H9 (cell line): ENCODE data around the gene SCYL3. TPM values are rescaled to one million over a fixed set of nuclear protein-coding genes. Genes with fewer than 3 reads are reported as not detected.

Experiments used
- DNase-seq: peaks from one replicate; pipeline ENCODE4 v3.0.0-alpha.2; 2017
- H2AFZ ChIP-seq: one replicate; pipeline ENCODE4 v1.6.1; 2013; ENCODE audit warnings: mild to moderate bottlenecking, low read length, control low read depth, moderate library complexity
- H2AK5ac ChIP-seq: 2 replicates; pipeline ENCODE4 v1.6.1; 2013; ENCODE audit warnings: low read length, control low read depth, mixed read lengths; ENCODE audit not compliant: insufficient read length
- H2BK120ac ChIP-seq: one replicate; pipeline ENCODE4 v1.6.1; 2013; ENCODE audit warnings: low read depth, mild to moderate bottlenecking, low read length, control low read depth, inconsistent platforms; ENCODE audit not compliant: poor library complexity, severe bottlenecking
- H2BK12ac ChIP-seq: 2 replicates; pipeline ENCODE4 v1.6.1; 2013; ENCODE audit warnings: low read length, control low read depth, mixed read lengths, low read depth; ENCODE audit not compliant: insufficient read length
- H2BK15ac ChIP-seq: 2 replicates; pipeline ENCODE4 v1.6.1; 2013; ENCODE audit warnings: low read depth, low read length, control low read depth
- H2BK20ac ChIP-seq: one replicate; pipeline ENCODE4 v1.6.1; 2013; ENCODE audit warnings: low read depth, mild to moderate bottlenecking, low read length, control low read depth, inconsistent platforms; ENCODE audit not compliant: poor library complexity, severe bottlenecking
- H2BK5ac ChIP-seq: 2 replicates; pipeline ENCODE4 v1.6.1; 2013; ENCODE audit warnings: low read length, control low read depth, mixed read lengths; ENCODE audit not compliant: insufficient read length
- H3K14ac ChIP-seq: 2 replicates; pipeline ENCODE4 v1.6.1; 2013; ENCODE audit warnings: low read length, control low read depth; ENCODE audit not compliant: insufficient read depth
- H3K18ac ChIP-seq: 2 replicates; pipeline ENCODE4 v1.6.1; 2013; ENCODE audit warnings: low read depth, mild to moderate bottlenecking, mixed read lengths, low read length, control low read depth; ENCODE audit not compliant: insufficient read length
- H3K23ac ChIP-seq: 2 replicates; pipeline ENCODE4 v1.6.1; 2013; ENCODE audit warnings: low read length, control low read depth, mixed read lengths, low read depth; ENCODE audit not compliant: insufficient read length
- H3K23me2 ChIP-seq: 2 replicates; pipeline ENCODE4 v1.6.1; 2013; ENCODE audit warnings: low read depth, mild to moderate bottlenecking, mixed read lengths, low read length, control low read depth; ENCODE audit not compliant: insufficient read length, poor library complexity, severe bottlenecking
- H3K27ac ChIP-seq: 2 replicates; pipeline ENCODE4 v1.5.1; 2013; ENCODE audit warnings: low read length, control low read depth, mixed read lengths, low read depth; ENCODE audit not compliant: insufficient read length
- H3K27me3 ChIP-seq: 2 replicates; pipeline ENCODE4 v1.6.1; 2013; ENCODE audit warnings: low read length, control low read depth, inconsistent platforms; ENCODE audit not compliant: insufficient read depth
- H3K4ac ChIP-seq: 2 replicates; pipeline ENCODE4 v1.6.1; 2013; ENCODE audit warnings: low read depth, mild to moderate bottlenecking, control low read depth, inconsistent platforms, low read length, moderate library complexity
- H3K4me1 ChIP-seq: 2 replicates; pipeline ENCODE4 v1.6.1; 2013; ENCODE audit warnings: low read length, control low read depth, inconsistent platforms; ENCODE audit not compliant: insufficient read depth
- H3K4me2 ChIP-seq: 2 replicates; pipeline ENCODE4 v1.6.1; 2013; ENCODE audit warnings: low read length, control low read depth, mixed read lengths; ENCODE audit not compliant: insufficient read length, insufficient read depth
- H3K56ac ChIP-seq: 2 replicates; pipeline ENCODE4 v1.6.1; 2013; ENCODE audit warnings: low read depth, mild to moderate bottlenecking, mixed read lengths, low read length, control low read depth; ENCODE audit not compliant: insufficient read length
- H3K79me1 ChIP-seq: 2 replicates; pipeline ENCODE4 v1.6.1; 2013; ENCODE audit warnings: low read depth, mild to moderate bottlenecking, moderate library complexity, low read length, control low read depth, inconsistent platforms; ENCODE audit not compliant: insufficient read depth, poor library complexity, severe bottlenecking
- H3K79me2 ChIP-seq: 2 replicates; pipeline ENCODE4 v1.6.1; 2013; ENCODE audit warnings: low read length, control low read depth, inconsistent platforms; ENCODE audit not compliant: insufficient read depth
- H3K9ac ChIP-seq: 2 replicates; pipeline ENCODE4 v1.6.1; 2013; ENCODE audit warnings: low read length, control low read depth, mixed read lengths; ENCODE audit not compliant: insufficient read length; ENCODE audit errors: extremely low read depth
- H3K9me3 ChIP-seq: one replicate; pipeline ENCODE4 v1.6.1; 2013; ENCODE audit warnings: low read depth, low read length, inconsistent platforms; ENCODE audit not compliant: control insufficient read depth
- H3T11ph ChIP-seq: one replicate; pipeline ENCODE4 v1.6.1; 2013; ENCODE audit warnings: mild to moderate bottlenecking, low read length, control low read depth, inconsistent platforms
- H4K20me1 ChIP-seq: one replicate; pipeline ENCODE4 v1.6.1; 2013; ENCODE audit not compliant: control insufficient read depth, insufficient read length, insufficient read depth
- H4K5ac ChIP-seq: 2 replicates; pipeline ENCODE4 v1.6.1; 2013; ENCODE audit warnings: low read depth, mild to moderate bottlenecking, mixed read lengths, low read length, control low read depth; ENCODE audit not compliant: insufficient read length
- H4K8ac ChIP-seq: replicated peaks from 2 replicates; pipeline ENCODE4 v1.6.1; 2013; ENCODE audit warnings: low read length, control low read depth, mixed read lengths, low read depth; ENCODE audit not compliant: insufficient read length
- H4K91ac ChIP-seq: 2 replicates; pipeline ENCODE4 v1.6.1; 2013; ENCODE audit warnings: low read depth, mild to moderate bottlenecking, moderate library complexity, mixed read lengths, low read length, control low read depth; ENCODE audit not compliant: insufficient read length
- H3K27ac Mint-ChIP-seq, 3 experiments: 2 replicates in 2 of 3; 3 replicates in 1 of 3; pipeline ENCODE4 v1.8.0; 2020 to 2021; ENCODE audit warnings: mixed read lengths in 3 of 3, mild to moderate bottlenecking in 1 of 3, moderate library complexity in 1 of 3
- H3K27me3 Mint-ChIP-seq: 2 replicates; pipeline ENCODE4 v1.8.0; 2021; ENCODE audit warnings: low read depth, mild to moderate bottlenecking, moderate library complexity, mixed read lengths
- H3K36me3 Mint-ChIP-seq, 3 experiments: 2 replicates in 2 of 3; 3 replicates in 1 of 3; pipeline ENCODE4 v1.8.0; 2020 to 2021; ENCODE audit warnings: low read depth in 3 of 3, mixed read lengths in 3 of 3; ENCODE audit not compliant: insufficient read depth in 1 of 3
- H3K4me1 Mint-ChIP-seq, 2 experiments: 2 replicates each; pipeline ENCODE4 v1.8.0; 2020; ENCODE audit warnings: mixed read lengths in 2 of 2
- H3K4me3 Mint-ChIP-seq, 2 experiments: 2 replicates in 1 of 2; 3 replicates in 1 of 2; pipeline ENCODE4 v1.8.0; 2020 to 2021; ENCODE audit warnings: mild to moderate bottlenecking in 2 of 2, mixed read lengths in 2 of 2, moderate library complexity in 1 of 2
- H3K9me3 Mint-ChIP-seq, 2 experiments: 2 replicates in 1 of 2; 3 replicates in 1 of 2; pipeline ENCODE4 v1.8.0; 2020; ENCODE audit warnings: mild to moderate bottlenecking in 2 of 2, mixed read lengths in 2 of 2, moderate library complexity in 1 of 2
- WGBS: extraction: QIAGEN DNeasy Blood & Tissue Kit; methylation state at CpG from one replicate; pipeline ENCODE4 v1.1.7; 2013; ENCODE audit warnings: missing lambda C conversion rate, low lambda C conversion rate, mixed read lengths; ENCODE audit not compliant: insufficient read length; ENCODE audit errors: extremely low coverage; 5-methylcytosine and 5-hydroxymethylcytosine counted together
- total RNA-seq: library from RNA; stranded (reverse); gene quantifications from 2 replicates; pipeline ENCODE4 v1.2.1, GENCODE V29; 2021
- TF ChIP-seq, protein P1 (sequence below): fragments of 200-600 bp; sonication (generic); conservative IDR thresholded peaks from 3 replicates; pipeline ENCODE4 v1.8.0; 2021; ENCODE audit warnings: antibody characterized with exemption, mild to moderate bottlenecking

SCYL3 gene
- total RNA-seq, 1 experiment from 2014 or later = 3.9 TPM

- Mint-ChIP-seq H3K27me3 (no peaks in the 10 kb centered on the region), H3K9me3 (no peaks in the 10 kb centered on the region), H3K4me1 (no peaks in the 10 kb centered on the region), H3K36me3 (peaks cover 5 to 45% (median 31%) of the 10 kb centered on the region in 3 experiments; a peak in 5 of 7 replicates), H3K4me3 (no peak overlapping the region), H3K27ac (no peak overlapping the region)
- no peak overlapping the region for H3K23ac ChIP-seq
- H3K4me2 ChIP-seq = no peak overlapping the region
- no peak overlapping the region for H2AK5ac ChIP-seq
- H2BK5ac ChIP-seq = no peak overlapping the region
- H4K20me1 ChIP-seq = no peaks in the 10 kb centered on the region
- H3K27me3 ChIP-seq = no peaks in the 10 kb centered on the region
- WGBS = no CpG with 5 or more reads among the region's 1 CpG
- no peak overlapping the region for H3T11ph ChIP-seq
- no peak overlapping the region for H2BK12ac ChIP-seq
- no peak overlapping the region for H2BK20ac ChIP-seq
- no peak overlapping the region for H4K5ac ChIP-seq
- no peak overlapping the region for H2BK15ac ChIP-seq
- H2BK120ac ChIP-seq = no peak overlapping the region
- no peaks in the 10 kb centered on the region for H3K4me1 ChIP-seq
- H3K4ac ChIP-seq = no peak overlapping the region
- no peak overlapping the region for H3K18ac ChIP-seq
- no peak overlapping the region for H3K56ac ChIP-seq
- H4K8ac ChIP-seq = no peak overlapping the region
- H3K27ac ChIP-seq = no peak overlapping the region
- H3K9me3 ChIP-seq = no peaks in the 10 kb centered on the region
- H4K91ac ChIP-seq = no peak overlapping the region
- no peaks in the 10 kb centered on the region for H3K79me1 ChIP-seq
- DNase-seq = no peak
- H3K9ac ChIP-seq = no peak overlapping the region
- TF ChIP-seq, protein P1, sequence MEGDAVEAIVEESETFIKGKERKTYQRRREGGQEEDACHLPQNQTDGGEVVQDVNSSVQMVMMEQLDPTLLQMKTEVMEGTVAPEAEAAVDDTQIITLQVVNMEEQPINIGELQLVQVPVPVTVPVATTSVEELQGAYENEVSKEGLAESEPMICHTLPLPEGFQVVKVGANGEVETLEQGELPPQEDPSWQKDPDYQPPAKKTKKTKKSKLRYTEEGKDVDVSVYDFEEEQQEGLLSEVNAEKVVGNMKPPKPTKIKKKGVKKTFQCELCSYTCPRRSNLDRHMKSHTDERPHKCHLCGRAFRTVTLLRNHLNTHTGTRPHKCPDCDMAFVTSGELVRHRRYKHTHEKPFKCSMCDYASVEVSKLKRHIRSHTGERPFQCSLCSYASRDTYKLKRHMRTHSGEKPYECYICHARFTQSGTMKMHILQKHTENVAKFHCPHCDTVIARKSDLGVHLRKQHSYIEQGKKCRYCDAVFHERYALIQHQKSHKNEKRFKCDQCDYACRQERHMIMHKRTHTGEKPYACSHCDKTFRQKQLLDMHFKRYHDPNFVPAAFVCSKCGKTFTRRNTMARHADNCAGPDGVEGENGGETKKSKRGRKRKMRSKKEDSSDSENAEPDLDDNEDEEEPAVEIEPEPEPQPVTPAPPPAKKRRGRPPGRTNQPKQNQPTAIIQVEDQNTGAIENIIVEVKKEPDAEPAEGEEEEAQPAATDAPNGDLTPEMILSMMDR = no peak
- H3K23me2 ChIP-seq = no peaks in the 10 kb centered on the region
- H3K79me2 ChIP-seq = no peaks in the 10 kb centered on the region
- no peak overlapping the region for H3K14ac ChIP-seq
- H2AFZ ChIP-seq = no peak overlapping the region
These were observed 33.5 kb downstream of the SCYL3 start for GRCh38 chr1:169860187-169860586.
